Peyer's patch (tissue), 4 donors: ENCODE data around the gene SLC66A1.

Source experiments
- CTCF ChIP-seq, 6 experiments: fragments of 450-650 bp in 4 of 6; fragments of 200-600 bp in 2 of 6; sonication (generic) in 1 of 6; IDR thresholded peaks; one replicate each; pipeline ENCODE4 v1.5.1; 2017 to 2019; ENCODE audit warnings: antibody characterized with exemption in 6 of 6, mild to moderate bottlenecking in 3 of 6, moderate library complexity in 1 of 6
- POLR2A ChIP-seq, 2 donors: fragments of 450-650 bp; IDR thresholded peaks; one replicate each; pipeline ENCODE4 v1.5.1; 2017; ENCODE audit warnings: antibody characterized with exemption in 2 of 2, mild to moderate bottlenecking in 2 of 2, moderate library complexity in 2 of 2

- TF ChIP-seq CTCF (IDR thresholded peaks at IDR 0.05) (no peak), POLR2A (IDR thresholded peaks at IDR 0.05) (no peak)
Measured at GRCh38 chr1:19374926-19375325, 62.8 kb downstream of the SLC66A1 start.
